GM10248 (cell line): ENCODE results near the gene NCOA3.

Experiments used
- CTCF ChIA-PET: fragments of 300-600 bp; sonication (Branson Sonifier 250); formaldehyde crosslinking; extraction: SDS; loops from one replicate; lab custom pipeline; 2021; ENCODE audit warnings: antibody characterized with exemption; lab: Yijun Ruan, JAX
- POLR2A ChIA-PET: fragments of 350-650 bp; sonication (Branson Sonifier 250); formaldehyde crosslinking; extraction: SDS; loops from one replicate; lab custom pipeline; 2020; ENCODE audit warnings: antibody characterized with exemption; lab: Yijun Ruan, JAX
- DNase-seq: peaks from one replicate; pipeline ENCODE4 v3.0.0; 2012; ENCODE audit errors: extremely low spot score
- CTCF ChIP-seq: IDR thresholded peaks from 2 replicates; pipeline ENCODE4 v1.5.1; 2012; ENCODE audit warnings: mild to moderate bottlenecking, low read depth; ENCODE audit errors: extremely low read depth, missing control alignments, control extremely low read depth

NCOA3 gene

GRCh38 chr20:47666304-47666703 lies 164.6 kb downstream of the NCOA3 start:
- DNase-seq, result no peak
- ChIA-PET CTCF (interaction anchor here (1.1 kb wide), 1 partner anchor 11 kb away, joined by 4 read pairs; no protein-coding TSS in a partner anchor), POLR2A (no interaction called here)
- TF ChIP-seq CTCF, result no peak

DNA sequence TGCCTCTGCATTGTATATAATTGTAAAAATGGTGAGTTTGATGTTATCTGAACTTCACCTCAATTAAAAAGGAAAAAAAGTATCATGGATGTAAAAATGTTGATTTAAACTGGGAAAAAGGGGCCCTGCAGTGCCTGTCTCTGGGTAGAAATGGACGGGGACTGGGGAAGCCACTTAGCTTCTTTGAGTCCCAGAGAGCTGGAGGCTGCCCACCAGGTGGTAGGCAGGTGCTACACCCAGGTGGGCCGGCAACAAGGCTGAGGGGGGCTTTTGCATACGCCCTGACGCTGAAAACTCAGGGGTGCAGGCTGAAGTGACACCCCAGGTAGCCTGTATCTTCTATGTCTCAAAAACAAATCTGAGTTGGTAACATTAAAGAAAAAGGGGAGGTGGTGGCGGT lies 165.4 kb downstream of the NCOA3 start:
- CTCF ChIA-PET, result interaction anchor here (1.1 kb wide), 1 partner anchor 10 kb away, joined by 4 read pairs; no protein-coding TSS in a partner anchor
- TF ChIP-seq CTCF, result no peak
- POLR2A ChIA-PET, result no interaction called here
- no peak for DNase-seq

DNA sequence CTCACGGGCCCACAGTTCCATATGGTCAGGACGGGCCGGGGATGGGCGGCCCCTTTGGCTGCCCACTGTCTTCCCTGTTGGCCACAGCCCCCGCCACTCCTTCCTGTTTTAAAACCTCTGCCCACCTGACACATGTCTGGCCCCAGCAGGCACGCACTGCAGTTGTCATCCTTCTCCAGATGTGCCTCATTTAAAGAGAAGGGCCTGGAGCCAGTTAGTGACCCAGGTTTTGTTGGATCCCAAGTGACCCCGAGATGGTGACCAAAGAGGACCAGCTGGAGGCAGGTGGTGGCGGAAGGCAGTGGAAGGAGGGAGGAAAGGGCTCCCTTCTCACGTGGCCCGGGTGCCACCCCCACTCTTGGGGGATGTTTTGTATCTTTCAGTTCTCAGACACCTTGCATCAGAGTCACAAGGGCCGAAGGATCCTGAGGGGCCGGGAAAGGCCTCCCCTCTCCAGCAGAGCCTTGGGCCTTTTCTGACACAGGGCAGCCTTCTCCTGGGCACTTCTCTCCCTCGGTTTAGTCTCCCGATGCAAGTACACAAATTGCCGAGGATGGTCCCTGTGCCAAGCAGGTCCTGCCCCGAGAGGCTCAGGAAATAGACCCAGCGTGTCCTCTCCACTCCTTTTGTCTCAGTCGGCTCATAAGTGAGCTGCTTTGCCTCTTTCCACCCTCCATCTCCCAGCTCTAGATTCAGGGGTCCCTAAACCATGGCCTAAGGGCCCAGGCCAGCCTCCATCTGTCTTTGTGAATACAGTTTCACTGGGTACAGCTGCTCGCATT lies 166.0 kb downstream of the NCOA3 start:
- POLR2A ChIA-PET, result no interaction called here
- no peak for TF ChIP-seq CTCF
- DNase-seq, result no peak
- CTCF ChIA-PET, result interaction anchor here (1.1 to 1.7 kb wide), 3 partner anchors 9 to 953 kb away, joined by 4 to 12 read pairs (median 6); no protein-coding TSS in a partner anchor

DNA sequence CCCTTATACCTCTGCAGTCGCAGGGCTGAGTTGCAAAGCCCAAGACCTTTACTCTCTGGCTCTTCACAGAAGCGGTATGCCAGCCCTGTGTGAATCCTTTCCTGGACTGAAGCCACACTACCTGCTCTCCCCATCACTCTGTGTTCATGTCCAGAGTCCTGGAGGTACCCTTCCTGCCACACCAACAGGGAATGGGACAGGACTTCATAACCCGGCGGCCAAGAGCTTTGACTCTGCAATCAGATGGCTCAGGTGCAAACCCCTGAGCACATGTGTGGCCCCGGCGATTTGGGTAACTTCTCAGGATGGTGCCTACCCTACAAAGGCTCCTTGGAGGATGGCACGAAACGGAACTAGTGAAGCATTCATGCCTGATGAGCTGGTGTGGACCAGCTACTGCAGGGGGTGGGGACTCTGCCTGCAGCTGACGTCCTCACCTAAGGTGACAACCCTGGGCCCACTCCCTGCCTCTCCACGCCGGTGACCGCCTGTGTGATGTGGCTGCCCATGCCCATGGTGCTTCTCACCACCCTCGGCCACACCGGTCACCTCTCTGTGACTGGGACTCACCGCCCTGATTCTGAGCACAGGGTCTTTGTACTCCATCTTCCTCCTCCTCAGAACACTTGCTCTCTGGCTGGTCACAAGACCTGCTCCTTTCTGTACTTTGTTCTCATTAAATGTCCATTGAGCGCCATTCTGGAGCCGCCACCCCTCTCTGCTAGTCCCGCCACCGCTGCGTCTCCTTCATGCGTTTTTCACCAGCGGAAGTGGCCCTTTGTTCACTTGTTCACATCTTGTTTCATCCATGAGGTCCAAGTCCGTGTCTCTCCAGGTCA lies 166.8 kb downstream of the NCOA3 start:
- no peak for DNase-seq
- no peak for TF ChIP-seq CTCF
- ChIA-PET POLR2A (no interaction called here), CTCF (interaction anchor here (1.5 to 1.7 kb wide), 2 partner anchors 10 to 952 kb away, joined by 6 to 12 read pairs; no protein-coding TSS in a partner anchor)

DNA sequence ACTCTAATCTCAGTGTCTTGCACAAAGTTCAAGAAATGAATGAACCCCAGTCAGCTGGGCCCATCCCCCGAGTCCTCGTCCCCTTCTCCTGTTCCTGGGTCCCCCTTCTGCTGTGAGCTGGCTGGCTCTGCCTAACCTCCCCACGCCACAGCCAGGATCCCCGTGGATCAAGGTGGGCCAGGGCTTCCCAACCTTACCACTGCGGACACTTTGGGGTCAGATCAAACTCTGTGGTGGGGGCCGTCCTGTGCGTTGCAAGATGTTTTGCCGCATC lies 167.4 kb downstream of the NCOA3 start:
- TF ChIP-seq CTCF, result no peak
- ChIA-PET CTCF (interaction anchor here (1.2 to 1.7 kb wide), 4 partner anchors 8 to 952 kb away, joined by 3 to 12 read pairs (median 6); no protein-coding TSS in a partner anchor), POLR2A (no interaction called here)
- no peak for DNase-seq

DNA sequence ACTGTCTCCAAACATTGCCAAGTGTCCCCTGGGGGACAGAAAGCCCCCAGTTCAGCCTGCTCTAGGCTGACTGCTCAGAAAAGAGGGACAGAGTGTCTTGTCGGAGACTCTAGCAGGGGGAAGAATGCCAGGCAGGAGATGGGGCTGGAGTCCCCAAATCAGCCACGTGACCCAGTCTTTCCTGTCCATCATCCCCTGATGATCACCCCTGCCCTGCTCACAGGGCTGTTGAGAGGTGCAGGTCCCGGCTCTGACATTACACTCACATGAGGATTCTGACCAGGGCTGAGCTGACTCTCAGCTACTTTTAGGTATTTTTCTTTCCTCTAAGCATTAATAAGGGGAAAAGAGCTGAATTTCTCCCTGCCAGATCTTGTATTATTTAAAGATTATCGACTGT lies 167.8 kb downstream of the NCOA3 start:
- POLR2A ChIA-PET, result no interaction called here
- no peak for DNase-seq
- CTCF ChIA-PET, result interaction anchor here (0.9 to 1.7 kb wide), 4 partner anchors 8 to 951 kb away, joined by 3 to 8 read pairs (median 4); no protein-coding TSS in a partner anchor
- no peak for TF ChIP-seq CTCF
